NB4 (cell line): ENCODE measurements around the gene EIF4G3.

Experiments used
- TF ChIP-seq, protein P1 (sequence below): IDR thresholded peaks from 2 replicates; pipeline ENCODE4 v1.6.1; 2011; ENCODE audit warnings: low read depth, low read length
- TF ChIP-seq, protein P2 (sequence below): IDR thresholded peaks from one replicate; pipeline ENCODE4 v1.5.1; 2012; ENCODE audit warnings: low read depth, low read length

DNA sequence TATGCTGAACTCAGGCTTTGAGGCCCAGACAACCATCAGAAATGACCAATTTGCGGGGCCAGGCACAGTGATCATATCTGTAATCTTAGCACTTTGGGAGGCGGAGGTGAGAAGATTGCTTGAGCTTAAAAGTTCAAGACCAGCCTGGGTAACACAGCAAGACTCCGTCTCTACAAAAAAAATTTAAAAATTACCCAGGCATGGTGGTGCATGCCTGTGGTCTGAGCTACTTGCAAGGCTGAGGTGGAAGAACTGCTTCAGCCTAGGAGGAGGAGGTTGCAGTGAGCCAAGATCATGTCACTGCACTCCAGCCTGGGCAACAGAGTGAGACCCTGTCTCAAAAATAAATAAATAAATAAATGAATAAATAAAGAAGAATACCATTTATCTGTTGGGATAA lies 156.5 kb downstream of the EIF4G3 start:
- TF ChIP-seq, protein P1, sequence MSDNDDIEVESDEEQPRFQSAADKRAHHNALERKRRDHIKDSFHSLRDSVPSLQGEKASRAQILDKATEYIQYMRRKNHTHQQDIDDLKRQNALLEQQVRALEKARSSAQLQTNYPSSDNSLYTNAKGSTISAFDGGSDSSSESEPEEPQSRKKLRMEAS, result no peak
- TF ChIP-seq, protein P2, sequence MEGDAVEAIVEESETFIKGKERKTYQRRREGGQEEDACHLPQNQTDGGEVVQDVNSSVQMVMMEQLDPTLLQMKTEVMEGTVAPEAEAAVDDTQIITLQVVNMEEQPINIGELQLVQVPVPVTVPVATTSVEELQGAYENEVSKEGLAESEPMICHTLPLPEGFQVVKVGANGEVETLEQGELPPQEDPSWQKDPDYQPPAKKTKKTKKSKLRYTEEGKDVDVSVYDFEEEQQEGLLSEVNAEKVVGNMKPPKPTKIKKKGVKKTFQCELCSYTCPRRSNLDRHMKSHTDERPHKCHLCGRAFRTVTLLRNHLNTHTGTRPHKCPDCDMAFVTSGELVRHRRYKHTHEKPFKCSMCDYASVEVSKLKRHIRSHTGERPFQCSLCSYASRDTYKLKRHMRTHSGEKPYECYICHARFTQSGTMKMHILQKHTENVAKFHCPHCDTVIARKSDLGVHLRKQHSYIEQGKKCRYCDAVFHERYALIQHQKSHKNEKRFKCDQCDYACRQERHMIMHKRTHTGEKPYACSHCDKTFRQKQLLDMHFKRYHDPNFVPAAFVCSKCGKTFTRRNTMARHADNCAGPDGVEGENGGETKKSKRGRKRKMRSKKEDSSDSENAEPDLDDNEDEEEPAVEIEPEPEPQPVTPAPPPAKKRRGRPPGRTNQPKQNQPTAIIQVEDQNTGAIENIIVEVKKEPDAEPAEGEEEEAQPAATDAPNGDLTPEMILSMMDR, result no peak
